HEK293T (cell line): ENCODE data around the gene RAPGEF5.

ENCODE experiments used
- CTCF ChIA-PET: fragments of 350-600 bp; formaldehyde crosslinking; extraction: SDS; loops from one replicate; lab custom pipeline; 2021; ENCODE audit warnings: antibody characterized with exemption, inconsistent platforms; lab: Yijun Ruan, JAX
- POLR2A ChIA-PET: fragments of 350-600 bp; formaldehyde crosslinking; extraction: SDS; loops from one replicate; lab custom pipeline; 2020; ENCODE audit warnings: antibody characterized with exemption, inconsistent platforms; lab: Yijun Ruan, JAX
- DNase-seq: peaks from one replicate; pipeline ENCODE4 v3.0.0; 2012; ENCODE audit warnings: mixed read lengths; ENCODE audit errors: extremely low spot score
- ARNT ChIP-seq: fragments of 450-650 bp; IDR thresholded peaks from 2 replicates; pipeline ENCODE4 v1.6.1; 2017; ENCODE audit warnings: mild to moderate bottlenecking
- BHLHE40 ChIP-seq: fragments of 450-650 bp; IDR thresholded peaks from 2 replicates; pipeline ENCODE4 v1.6.1; 2016; ENCODE audit warnings: mild to moderate bottlenecking, moderate library complexity, borderline replicate concordance
- CTBP1 ChIP-seq: fragments of 450-650 bp; IDR thresholded peaks from 2 replicates; pipeline ENCODE4 v1.6.1; 2016; ENCODE audit warnings: borderline replicate concordance
- ELF4 ChIP-seq: fragments of 450-650 bp; IDR thresholded peaks from 2 replicates; pipeline ENCODE4 v1.6.1; 2017; ENCODE audit warnings: antibody characterized with exemption
- FOXA1 ChIP-seq: fragments of 450-650 bp; IDR thresholded peaks from 2 replicates; pipeline ENCODE4 v1.6.1; 2016; ENCODE audit warnings: mild to moderate bottlenecking
- FOXK2 ChIP-seq: fragments of 450-650 bp; IDR thresholded peaks from 2 replicates; pipeline ENCODE4 v1.6.1; 2016; ENCODE audit warnings: mild to moderate bottlenecking
- FOXM1 ChIP-seq: fragments of 450-650 bp; IDR thresholded peaks from 2 replicates; pipeline ENCODE4 v1.6.1; 2017; ENCODE audit warnings: mild to moderate bottlenecking, borderline replicate concordance
- HDGF ChIP-seq: fragments of 450-650 bp; IDR thresholded peaks from 2 replicates; pipeline ENCODE4 v1.6.1; 2017; ENCODE audit warnings: antibody characterized with exemption, borderline replicate concordance
- L3MBTL2 ChIP-seq: fragments of 450-650 bp; conservative IDR thresholded peaks from 2 replicates; pipeline ENCODE4 v1.6.1; 2016; ENCODE audit warnings: mild to moderate bottlenecking
- LEF1 ChIP-seq: fragments of 450-650 bp; IDR thresholded peaks from 2 replicates; pipeline ENCODE4 v1.6.1; 2017; ENCODE audit warnings: mild to moderate bottlenecking, borderline replicate concordance
- NFRKB ChIP-seq: fragments of 450-650 bp; IDR thresholded peaks from 2 replicates; pipeline ENCODE4 v1.6.1; 2016; ENCODE audit warnings: mild to moderate bottlenecking, moderate library complexity
- SP1 ChIP-seq: fragments of 450-650 bp; IDR thresholded peaks from 2 replicates; pipeline ENCODE4 v1.6.1; 2017
- SUZ12 ChIP-seq: fragments of 450-650 bp; IDR thresholded peaks from 2 replicates; pipeline ENCODE4 v1.6.1; 2016; ENCODE audit warnings: mild to moderate bottlenecking
- TARDBP ChIP-seq: fragments of 450-650 bp; IDR thresholded peaks from 2 replicates; pipeline ENCODE4 v1.6.1; 2016
- ZNF384 ChIP-seq: fragments of 450-650 bp; IDR thresholded peaks from 2 replicates; pipeline ENCODE4 v1.6.1; 2016
- TF ChIP-seq, protein P1 (sequence below): fragments of 450-650 bp; IDR thresholded peaks from 2 replicates; pipeline ENCODE4 v1.6.1; 2016

The RAPGEF5 gene

DNA sequence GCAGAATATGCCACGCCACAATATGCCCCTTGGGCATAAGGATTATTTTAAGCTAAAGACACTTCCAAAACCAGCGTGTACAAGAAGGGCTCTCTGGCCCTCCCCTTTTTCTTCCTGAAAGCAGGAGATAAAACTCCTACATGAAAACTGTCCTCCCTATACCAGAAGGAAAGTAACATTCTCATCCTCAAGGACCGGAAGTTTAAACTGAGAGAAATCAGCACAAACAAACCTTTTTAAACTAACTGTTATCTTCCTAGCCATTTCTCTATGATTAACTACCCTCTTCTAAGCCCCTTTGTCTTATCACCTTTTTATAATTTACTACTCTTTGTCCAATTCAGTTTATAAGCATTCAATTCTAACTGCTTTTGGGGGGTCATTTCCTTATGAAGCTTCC, 16.4 kb upstream of the RAPGEF5 start:
- no peak for TF ChIP-seq HDGF
- TF ChIP-seq TARDBP = no peak
- TF ChIP-seq NFRKB = no peak
- TF ChIP-seq LEF1 = no peak
- ChIA-PET CTCF (no interaction called here), POLR2A (no interaction called here)

DNA sequence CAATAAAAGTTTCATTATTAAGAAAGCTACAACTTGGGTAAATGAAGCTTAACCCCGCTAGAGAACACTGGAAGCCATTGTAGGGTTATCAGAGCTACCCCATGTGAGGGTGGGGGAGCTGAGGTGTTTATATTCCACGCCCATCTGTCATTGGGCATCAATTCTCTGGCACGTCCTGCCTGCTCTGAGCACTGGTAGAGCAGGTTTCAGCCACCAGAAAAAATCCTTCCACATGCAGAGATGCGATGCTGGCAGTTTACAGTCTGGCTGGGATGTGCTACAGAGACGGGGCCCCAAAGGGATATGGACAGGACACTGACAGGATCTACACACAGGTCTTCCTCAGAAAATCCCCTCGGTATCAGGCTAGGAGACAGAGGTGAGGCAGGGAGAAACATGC, 15.9 kb upstream of the RAPGEF5 start:
- ChIA-PET CTCF (no interaction called here), POLR2A (no interaction called here)
- TF ChIP-seq NFRKB (no peak), TARDBP (no peak), LEF1 (no peak), SP1 (no peak), FOXM1 (no peak), HDGF (no peak), BHLHE40 (no peak), ARNT (no peak), FOXK2 (no peak), SUZ12 (no peak), FOXA1 (no peak), ZNF384 (no peak), CTBP1 (no peak), L3MBTL2 (no peak), ELF4 (no peak)
- TF ChIP-seq, protein P1, sequence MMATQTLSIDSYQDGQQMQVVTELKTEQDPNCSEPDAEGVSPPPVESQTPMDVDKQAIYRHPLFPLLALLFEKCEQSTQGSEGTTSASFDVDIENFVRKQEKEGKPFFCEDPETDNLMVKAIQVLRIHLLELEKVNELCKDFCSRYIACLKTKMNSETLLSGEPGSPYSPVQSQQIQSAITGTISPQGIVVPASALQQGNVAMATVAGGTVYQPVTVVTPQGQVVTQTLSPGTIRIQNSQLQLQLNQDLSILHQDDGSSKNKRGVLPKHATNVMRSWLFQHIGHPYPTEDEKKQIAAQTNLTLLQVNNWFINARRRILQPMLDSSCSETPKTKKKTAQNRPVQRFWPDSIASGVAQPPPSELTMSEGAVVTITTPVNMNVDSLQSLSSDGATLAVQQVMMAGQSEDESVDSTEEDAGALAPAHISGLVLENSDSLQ = no peak
- no peak for DNase-seq

More for the DNA sequence above, 16.4 kb upstream of the RAPGEF5 start:
- DNase-seq = no peak

GRCh38 chr7:22371878-22372277, 14.9 kb upstream of the RAPGEF5 start:
- DNase-seq = no peak
- ChIA-PET POLR2A (no interaction called here), CTCF (no interaction called here)
- no peak for TF ChIP-seq ELF4

DNA sequence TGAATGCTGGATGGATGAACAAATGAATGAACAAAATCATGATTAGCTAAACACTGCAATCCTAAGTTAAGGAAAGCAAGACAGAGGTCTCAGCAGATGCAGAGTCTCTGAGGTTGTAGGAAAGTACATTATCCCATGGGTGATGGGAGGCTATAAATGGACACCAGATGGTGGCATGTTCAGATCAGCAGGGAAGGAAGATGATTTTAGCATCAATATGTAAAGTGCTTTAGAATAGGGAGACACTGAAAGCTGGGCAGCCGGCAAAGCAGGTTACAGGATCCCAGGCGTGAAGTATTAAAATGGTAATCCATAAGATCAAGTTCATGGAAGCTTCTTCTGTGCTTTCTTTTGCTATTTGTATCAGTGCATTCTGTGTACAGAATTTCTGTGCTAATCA, 7.9 kb upstream of the RAPGEF5 start:
- DNase-seq = no peak
- POLR2A ChIA-PET = no interaction called here
- CTCF ChIA-PET = interaction anchor here (1.2 kb wide), 1 partner anchor 16 kb away, joined by 3 read pairs; no protein-coding TSS in a partner anchor
- TF ChIP-seq SUZ12 (no peak), TARDBP (no peak), L3MBTL2 (no peak)

DNA sequence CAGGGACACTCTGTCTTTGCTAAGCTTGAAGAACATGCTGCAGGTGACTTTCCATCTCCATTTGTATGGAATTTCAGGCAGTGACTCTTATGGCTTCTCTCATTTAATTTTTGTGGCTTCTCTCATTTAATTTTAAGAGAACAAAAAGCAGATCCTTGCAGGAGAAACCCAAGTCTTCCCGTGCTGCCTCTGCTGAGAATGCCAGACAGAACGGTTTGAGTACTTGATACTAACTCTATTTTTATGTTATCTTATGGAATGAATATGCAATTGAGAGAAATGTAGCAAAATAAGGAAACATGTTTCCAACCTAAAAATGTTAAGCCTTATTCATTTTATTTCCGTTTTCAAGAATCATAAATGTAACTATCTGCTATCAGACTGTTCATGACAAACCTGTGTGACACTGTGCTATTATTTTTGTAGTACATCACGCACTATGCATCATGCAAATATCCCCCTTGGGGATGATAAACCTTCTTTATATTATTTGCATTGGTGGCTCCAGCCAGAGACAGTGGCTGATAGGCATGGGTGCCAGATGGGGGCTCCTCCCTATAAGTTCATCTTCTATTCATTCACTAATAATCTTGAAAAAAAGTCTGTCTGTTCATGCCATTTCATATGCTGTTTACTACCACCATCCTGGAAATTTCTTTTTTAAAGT, 6.9 kb upstream of the RAPGEF5 start:
- ChIA-PET CTCF (no interaction called here), POLR2A (no interaction called here)
- DNase-seq = no peak
- no peak for TF ChIP-seq SP1
- no peak for TF ChIP-seq CTBP1
- TF ChIP-seq ZNF384 = no peak
- TF ChIP-seq ELF4 = no peak
- no peak for TF ChIP-seq HDGF
- no peak for TF ChIP-seq FOXM1
- no peak for TF ChIP-seq ARNT
- no peak for TF ChIP-seq BHLHE40
- no peak for TF ChIP-seq TARDBP
- TF ChIP-seq NFRKB = no peak
- TF ChIP-seq, protein P1 = no peak
- TF ChIP-seq FOXK2 = no peak
- TF ChIP-seq L3MBTL2 = no peak
- no peak for TF ChIP-seq SUZ12
- no peak for TF ChIP-seq FOXA1
- TF ChIP-seq LEF1 = no peak

DNA sequence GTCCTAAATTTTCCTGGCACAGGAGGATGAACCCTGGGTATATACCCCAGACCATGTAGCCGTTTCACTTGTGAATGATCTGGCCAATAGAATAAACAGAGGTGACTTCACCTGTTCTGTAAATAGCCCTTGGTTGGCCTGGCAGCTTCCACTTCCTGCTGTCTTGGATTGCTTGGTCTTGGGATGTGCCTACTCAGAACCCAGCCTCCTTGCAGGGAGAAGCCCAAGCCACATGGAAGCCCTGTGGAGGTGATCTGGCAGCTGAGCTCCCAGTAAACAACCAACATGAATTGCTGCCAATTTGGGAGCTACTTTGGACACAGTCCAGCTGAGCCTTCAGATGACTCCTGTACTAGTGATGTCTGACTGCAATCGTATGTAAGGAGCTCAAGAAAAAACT, 4.8 kb upstream of the RAPGEF5 start:
- DNase-seq = no peak
- CTCF ChIA-PET = no interaction called here
- TF ChIP-seq FOXA1 = no peak
- TF ChIP-seq SUZ12 = no peak
- POLR2A ChIA-PET = no interaction called here

- ChIA-PET POLR2A (no interaction called here), CTCF (no interaction called here)
- no peak for DNase-seq
- no peak for TF ChIP-seq FOXA1
Observed at GRCh38 chr7:22361320-22361719, 4.4 kb upstream of the RAPGEF5 start.

DNA sequence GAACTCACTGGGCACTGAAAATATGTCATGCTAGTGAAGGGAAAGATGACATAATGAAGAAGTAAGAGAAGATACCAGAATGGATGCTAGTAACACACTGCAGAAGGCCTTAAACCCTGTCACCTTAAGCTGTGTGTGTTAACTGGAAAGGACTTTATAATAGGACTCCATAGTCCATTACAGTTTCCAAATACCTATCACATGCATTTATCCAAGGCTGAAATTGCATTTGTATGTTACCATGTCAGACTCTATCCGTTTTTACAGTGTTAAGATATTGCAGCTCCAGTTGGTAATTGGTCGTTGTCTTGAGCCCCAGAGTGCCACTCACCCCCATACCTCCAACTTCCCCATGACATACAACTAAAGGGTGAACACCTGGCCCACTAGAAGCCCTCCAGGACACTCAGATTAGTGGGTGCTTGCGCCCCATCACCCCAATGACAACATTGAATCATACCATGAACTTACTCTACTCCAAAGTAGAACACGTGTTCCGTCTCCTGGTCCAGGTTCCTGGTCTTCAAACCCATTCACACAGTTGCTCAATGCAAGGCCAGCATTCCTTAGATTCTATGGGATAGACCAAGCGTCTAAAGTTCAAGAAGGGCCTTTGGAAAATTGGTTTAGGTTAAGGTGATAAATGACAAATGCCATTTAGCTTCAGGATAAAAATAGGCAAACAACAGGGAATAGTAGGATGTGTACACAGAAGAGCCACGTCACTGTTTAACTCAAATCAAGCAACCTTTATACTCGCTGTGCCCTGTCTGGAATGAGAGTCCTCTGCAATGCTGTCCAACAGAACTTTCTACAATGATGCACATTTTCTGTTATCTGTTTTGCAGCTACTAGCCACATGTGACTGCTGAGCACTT, 2.1 kb upstream of the RAPGEF5 start:
- POLR2A ChIA-PET = no interaction called here
- TF ChIP-seq FOXA1 = no peak
- TF ChIP-seq TARDBP = no peak
- no peak for TF ChIP-seq L3MBTL2
- no peak for TF ChIP-seq HDGF
- TF ChIP-seq FOXK2 = no peak
- TF ChIP-seq ZNF384 = no peak
- TF ChIP-seq ARNT = no peak
- no peak for TF ChIP-seq CTBP1
- TF ChIP-seq, protein P1 = no peak
- TF ChIP-seq NFRKB = no peak
- no peak for TF ChIP-seq LEF1
- no peak for TF ChIP-seq BHLHE40
- no peak for TF ChIP-seq ELF4
- no peak for TF ChIP-seq FOXM1
- no peak for TF ChIP-seq SUZ12
- no peak for TF ChIP-seq SP1
- CTCF ChIA-PET = no interaction called here
- DNase-seq = no peak
